ENCODE measurements around the gene KRT40.

- no peak for TF ChIP-seq CTCF (IDR thresholded peaks at IDR 0.05; ENCODE audit: low read depth, low read length)
- no peak for TF ChIP-seq MAX (IDR thresholded peaks at IDR 0.05; ENCODE audit: low read depth, low read length)
- no peak for TF ChIP-seq MYC (IDR thresholded peaks at IDR 0.05; ENCODE audit: low read depth, low read length)
- no peak for TF ChIP-seq POLR2A (IDR thresholded peaks at IDR 0.05; ENCODE audit: extremely low read depth, insufficient read length)
Observed at GRCh38 chr17:41001795-41002194, 17.7 kb upstream of the KRT40 start.

Measured in NB4 (cell line).